Ishikawa (cell line): ENCODE results near the gene STK32C.

ENCODE experiments used
- CEBPB ChIP-seq: IDR thresholded peaks from 2 replicates; pipeline ENCODE4 v1.6.1; 2012
- CREB1 ChIP-seq: IDR thresholded peaks from 2 replicates; pipeline ENCODE4 v1.6.1; 2012; ENCODE audit warnings: low read depth
- EGR1 ChIP-seq: IDR thresholded peaks from 2 replicates; pipeline ENCODE4 v1.6.1; 2012
- EP300 ChIP-seq: IDR thresholded peaks from 2 replicates; pipeline ENCODE4 v1.6.1; 2012; ENCODE audit warnings: borderline replicate concordance
- FOXM1 ChIP-seq: IDR thresholded peaks from 2 replicates; pipeline ENCODE4 v1.6.1; 2012; ENCODE audit warnings: low read depth, borderline replicate concordance
- RAD21 ChIP-seq: IDR thresholded peaks from 2 replicates; pipeline ENCODE4 v1.6.1; 2012; ENCODE audit warnings: low read depth
- TCF12 ChIP-seq: IDR thresholded peaks from 2 replicates; pipeline ENCODE4 v1.6.1; 2012; ENCODE audit warnings: low read depth
- ZBTB7A ChIP-seq: IDR thresholded peaks from 2 replicates; pipeline ENCODE4 v1.6.1; 2012; ENCODE audit warnings: low read depth
- TF ChIP-seq, protein P1 (sequence below): IDR thresholded peaks from 2 replicates; pipeline ENCODE4 v1.6.1; 2012; ENCODE audit warnings: low read depth, mild to moderate bottlenecking

DNA sequence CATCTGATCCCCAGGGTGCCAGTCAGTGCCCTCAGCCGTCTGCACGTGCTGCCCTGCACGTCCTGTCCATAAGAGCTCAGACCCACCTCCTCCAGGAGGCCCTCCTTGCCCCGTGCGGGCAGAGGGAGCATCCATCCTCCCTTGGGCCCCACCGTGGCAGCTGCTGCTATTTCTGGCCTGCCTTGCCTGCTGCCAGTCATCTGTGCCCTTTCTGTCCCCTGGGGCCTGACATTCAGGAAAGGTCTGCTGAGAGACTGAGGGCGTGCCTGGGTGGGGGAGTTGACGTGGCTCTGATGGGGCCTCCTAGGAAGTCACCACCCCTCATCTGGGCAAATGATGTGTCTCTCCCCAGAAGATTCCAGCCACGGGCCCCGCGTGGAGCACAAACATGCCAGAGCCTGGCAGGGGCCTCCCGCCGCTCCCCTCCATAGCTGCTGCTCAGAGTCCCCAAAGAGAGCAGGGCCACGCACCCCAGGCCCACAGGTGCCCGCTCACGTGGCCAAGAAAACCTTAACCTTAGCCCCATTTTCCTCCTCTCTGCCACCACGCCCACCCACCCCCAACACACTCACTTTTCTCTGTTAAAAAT is 99.2 kb downstream of the STK32C start:
- TF ChIP-seq, protein P1, sequence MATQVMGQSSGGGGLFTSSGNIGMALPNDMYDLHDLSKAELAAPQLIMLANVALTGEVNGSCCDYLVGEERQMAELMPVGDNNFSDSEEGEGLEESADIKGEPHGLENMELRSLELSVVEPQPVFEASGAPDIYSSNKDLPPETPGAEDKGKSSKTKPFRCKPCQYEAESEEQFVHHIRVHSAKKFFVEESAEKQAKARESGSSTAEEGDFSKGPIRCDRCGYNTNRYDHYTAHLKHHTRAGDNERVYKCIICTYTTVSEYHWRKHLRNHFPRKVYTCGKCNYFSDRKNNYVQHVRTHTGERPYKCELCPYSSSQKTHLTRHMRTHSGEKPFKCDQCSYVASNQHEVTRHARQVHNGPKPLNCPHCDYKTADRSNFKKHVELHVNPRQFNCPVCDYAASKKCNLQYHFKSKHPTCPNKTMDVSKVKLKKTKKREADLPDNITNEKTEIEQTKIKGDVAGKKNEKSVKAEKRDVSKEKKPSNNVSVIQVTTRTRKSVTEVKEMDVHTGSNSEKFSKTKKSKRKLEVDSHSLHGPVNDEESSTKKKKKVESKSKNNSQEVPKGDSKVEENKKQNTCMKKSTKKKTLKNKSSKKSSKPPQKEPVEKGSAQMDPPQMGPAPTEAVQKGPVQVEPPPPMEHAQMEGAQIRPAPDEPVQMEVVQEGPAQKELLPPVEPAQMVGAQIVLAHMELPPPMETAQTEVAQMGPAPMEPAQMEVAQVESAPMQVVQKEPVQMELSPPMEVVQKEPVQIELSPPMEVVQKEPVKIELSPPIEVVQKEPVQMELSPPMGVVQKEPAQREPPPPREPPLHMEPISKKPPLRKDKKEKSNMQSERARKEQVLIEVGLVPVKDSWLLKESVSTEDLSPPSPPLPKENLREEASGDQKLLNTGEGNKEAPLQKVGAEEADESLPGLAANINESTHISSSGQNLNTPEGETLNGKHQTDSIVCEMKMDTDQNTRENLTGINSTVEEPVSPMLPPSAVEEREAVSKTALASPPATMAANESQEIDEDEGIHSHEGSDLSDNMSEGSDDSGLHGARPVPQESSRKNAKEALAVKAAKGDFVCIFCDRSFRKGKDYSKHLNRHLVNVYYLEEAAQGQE = no peak
- TF ChIP-seq ZBTB7A (no peak), EGR1 (no peak), CREB1 (no peak), FOXM1 (no peak), TCF12 (no peak), EP300 (no peak), RAD21 (no peak), CEBPB (no peak)
